HG03095 (cell line): Measurements from ENCODE around the gene ANKS4B.
"Not testable (repeated sequence)": the region's sequence is repeated elsewhere in the genome, so short reads cannot be mapped to it uniquely, and the experiment has no call there.

Experiments used
- ATAC-seq: cut with Tn5 transposase; IDR thresholded peaks from one replicate; pipeline ENCODE4 v1.9.1; 2021; ENCODE audit warnings: moderate library complexity; ENCODE audit not compliant: unreplicated experiment

Gene ANKS4B

GRCh38 chr16:21217121-21217520, 16.4 kb upstream of the ANKS4B start:
- no peak for ATAC-seq

GRCh38 chr16:21218153-21218552, 15.3 kb upstream of the ANKS4B start:
- ATAC-seq, result no peak

- no peak for ATAC-seq
Observed at GRCh38 chr16:21219551-21219950, 13.9 kb upstream of the ANKS4B start.

GRCh38 chr16:21222495-21223337, 10.8 kb upstream of the ANKS4B start:
- no peak for ATAC-seq

- ATAC-seq, result no peak
Observed at GRCh38 chr16:21223787-21224186, 9.7 kb upstream of the ANKS4B start.

- no peak for ATAC-seq
Observed at GRCh38 chr16:21224800-21225199, 8.7 kb upstream of the ANKS4B start.

GRCh38 chr16:21226749-21227148, 6.8 kb upstream of the ANKS4B start:
- no peak for ATAC-seq

- ATAC-seq, result no peak
Observed at GRCh38 chr16:21227866-21228265, 5.6 kb upstream of the ANKS4B start.

- no peak for ATAC-seq
Observed at GRCh38 chr16:21228361-21228872, 5.1 kb upstream of the ANKS4B start.

GRCh38 chr16:21233045-21233520, 416 bp upstream of the ANKS4B start:
- ATAC-seq, result no peak

- ATAC-seq, result no peak
Observed at GRCh38 chr16:21235199-21235585, 1.7 kb downstream of the ANKS4B start.

GRCh38 chr16:21236831-21237230, 3.3 kb downstream of the ANKS4B start:
- no peak for ATAC-seq

- ATAC-seq, result no peak
Observed at GRCh38 chr16:21239646-21240045, 6.1 kb downstream of the ANKS4B start.

- no peak for ATAC-seq
Observed at GRCh38 chr16:21242756-21243155, 9.3 kb downstream of the ANKS4B start.

- ATAC-seq, result no peak
Observed at GRCh38 chr16:21244518-21245215, 11.2 kb downstream of the ANKS4B start.

GRCh38 chr16:21248179-21248578, 14.7 kb downstream of the ANKS4B start:
- ATAC-seq, result not testable (repeated sequence)

- ATAC-seq, result no peak
Observed at GRCh38 chr16:21250072-21250923, 16.8 kb downstream of the ANKS4B start.

- no peak for ATAC-seq
Observed at GRCh38 chr16:21253470-21253869, 20.0 kb downstream of the ANKS4B start.

- no peak for ATAC-seq
Observed at GRCh38 chr16:21256636-21257035, 23.1 kb downstream of the ANKS4B start.

GRCh38 chr16:21257284-21257683, 23.8 kb downstream of the ANKS4B start:
- ATAC-seq, result no peak
